Spinal cord (tissue), 10 donors: ENCODE measurements around the gene DNAH8. TPM values are rescaled to one million over a fixed set of nuclear protein-coding genes. Genes with fewer than 3 reads are reported as not detected.

ENCODE experiments used
- DNase-seq, 6 donors: peaks; one replicate each; pipeline versions ENCODE4 v3.0.0 to v3.0.0-alpha.2; 2013 to 2015; ENCODE audit warnings: low spot score in 6 of 6, low read depth in 4 of 6
- H3K27ac ChIP-seq: one replicate; pipeline ENCODE4 v1.5.1; 2013; ENCODE audit warnings: low read depth, low read length, control low read depth
- H3K27me3 ChIP-seq: one replicate; pipeline ENCODE4 v1.6.1; 2013; ENCODE audit warnings: low read length; ENCODE audit not compliant: control insufficient read depth, insufficient read depth
- H3K36me3 ChIP-seq: one replicate; pipeline ENCODE4 v1.6.1; 2013; ENCODE audit warnings: low read length; ENCODE audit not compliant: control insufficient read depth, insufficient read depth
- H3K4me1 ChIP-seq: one replicate; pipeline ENCODE4 v1.6.1; 2013; ENCODE audit warnings: low read length; ENCODE audit not compliant: control insufficient read depth, insufficient read depth
- H3K4me3 ChIP-seq: one replicate; pipeline ENCODE4 v1.5.1; 2013; ENCODE audit warnings: low read depth, low read length, control low read depth
- H3K9me3 ChIP-seq: one replicate; pipeline ENCODE4 v1.6.1; 2013; ENCODE audit warnings: low read length; ENCODE audit not compliant: control insufficient read depth, insufficient read depth
- WGBS: methylation state at CpG from one replicate; pipeline ENCODE4 v1.1.5; 2013; ENCODE audit warnings: missing lambda C conversion rate; ENCODE audit not compliant: insufficient coverage; 5-methylcytosine and 5-hydroxymethylcytosine counted together
- polyA plus RNA-seq, 2 donors: library from polyadenylated mRNA; unstranded; fragments of 120-200 nt; gene quantifications; one replicate each; pipeline ENCODE4 v1.2.1, GENCODE V29; 2013; ENCODE audit not compliant: insufficient read length in 2 of 2
- total RNA-seq, 2 donors: library from RNA; depleted of rRNA in 1 of 2; stranded (reverse); fragments of 120-200 nt in 1 of 2; fragments of >200 nt in 1 of 2; gene quantifications; one replicate each; pipeline versions ENCODE4 v1.2.3 to v1.2.4, GENCODE V29; 2013 to 2014
- donor health status: healthy.

DNAH8 gene
- total and polyA plus RNA-seq, 4 donors: 0.03 to 0.17 (median 0.08) TPM

DNA sequence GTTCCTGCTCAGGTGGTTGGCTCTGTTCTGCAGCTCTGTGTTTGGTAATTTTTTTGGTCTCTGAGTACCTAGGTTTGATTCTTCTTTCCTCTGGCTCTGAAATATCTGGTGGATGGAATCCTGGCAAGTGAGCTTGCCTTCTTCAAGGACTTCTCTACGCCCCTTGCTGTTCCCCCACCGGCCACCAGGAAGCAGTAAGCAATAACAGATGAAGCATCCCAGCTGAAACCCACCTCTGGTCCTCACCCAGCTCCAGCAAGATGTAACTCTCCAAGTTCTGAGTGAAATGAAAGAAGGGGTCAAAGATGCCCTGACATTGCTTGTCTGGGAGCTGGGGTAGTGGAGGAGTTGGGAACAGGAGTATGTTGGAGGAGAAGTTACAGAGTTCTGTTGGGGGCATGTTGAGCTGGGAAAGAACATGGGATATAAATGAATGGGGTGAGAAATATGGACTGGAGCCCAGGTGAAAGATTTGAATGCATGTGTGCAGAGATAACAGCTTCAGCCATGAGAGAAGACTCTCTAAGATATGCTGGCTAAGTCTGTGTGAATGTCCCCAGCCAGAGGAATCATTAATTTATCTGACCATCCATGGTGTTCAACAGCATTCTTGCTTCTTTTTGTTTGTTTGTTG is 282.1 kb downstream of the DNAH8 start:
- peak in 2 of 6 donors; percentile 29 to 69 for DNase-seq
- no peak overlapping the region for H3K27ac ChIP-seq
- H3K4me1 ChIP-seq: no peaks in the 10 kb centered on the region
- no peaks in the 10 kb centered on the region for H3K9me3 ChIP-seq
- no CpG with 5 or more reads among the region's 2 CpGs for WGBS
- no peaks in the 10 kb centered on the region for H3K36me3 ChIP-seq
- H3K4me3 ChIP-seq: no peak overlapping the region
- H3K27me3 ChIP-seq: no peaks in the 10 kb centered on the region

DNA sequence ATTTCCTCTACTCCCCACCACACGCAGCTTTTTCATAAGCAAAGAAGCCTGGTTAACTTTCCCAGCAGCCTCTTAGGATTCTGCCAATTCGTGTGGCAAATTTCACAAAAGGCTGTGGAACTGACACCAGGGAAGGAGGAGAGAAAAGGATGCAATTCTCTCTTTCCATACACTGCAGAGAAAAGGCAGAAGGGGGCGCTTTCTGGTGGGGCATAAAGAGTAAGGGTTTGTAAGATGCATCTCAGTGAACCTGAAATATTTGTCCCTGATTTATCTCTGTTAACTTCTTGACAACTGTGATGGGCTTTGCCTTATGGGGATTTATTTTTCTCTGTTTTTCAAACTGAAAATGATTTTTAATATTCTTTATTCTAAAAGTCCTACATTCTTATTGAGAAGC is 288.0 kb downstream of the DNAH8 start:
- Histone ChIP-seq H3K27ac (no peak overlapping the region), H3K4me3 (no peak overlapping the region), H3K9me3 (no peaks in the 10 kb centered on the region), H3K4me1 (no peaks in the 10 kb centered on the region), H3K27me3 (no peaks in the 10 kb centered on the region), H3K36me3 (no peaks in the 10 kb centered on the region)
- DNase-seq: no peak
- WGBS: no CpG with 5 or more reads among the region's 3 CpGs

DNA sequence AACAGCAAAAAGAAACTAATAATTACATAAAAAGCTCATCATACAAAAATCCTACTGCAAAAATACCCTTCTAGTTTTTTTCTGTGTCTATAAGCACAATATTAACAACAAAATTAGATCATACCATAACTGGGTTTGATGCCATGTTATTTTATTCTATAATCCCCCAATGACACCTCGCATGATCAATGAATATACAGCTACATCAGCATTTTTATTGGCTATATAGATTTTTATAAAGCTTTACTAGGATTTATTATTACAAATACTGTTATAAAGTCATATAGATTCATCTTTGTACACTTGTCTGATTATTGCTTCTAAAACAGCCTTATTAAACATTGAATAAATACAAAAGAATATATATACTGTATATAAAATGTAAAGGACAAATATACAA is 288.4 kb downstream of the DNAH8 start:
- Histone ChIP-seq H3K27ac (no peak overlapping the region), H3K9me3 (no peaks in the 10 kb centered on the region), H3K36me3 (no peaks in the 10 kb centered on the region), H3K27me3 (no peaks in the 10 kb centered on the region), H3K4me1 (no peaks in the 10 kb centered on the region), H3K4me3 (no peak overlapping the region)
- DNase-seq: no peak
- no CpG with 5 or more reads among the region's 1 CpG for WGBS

DNA sequence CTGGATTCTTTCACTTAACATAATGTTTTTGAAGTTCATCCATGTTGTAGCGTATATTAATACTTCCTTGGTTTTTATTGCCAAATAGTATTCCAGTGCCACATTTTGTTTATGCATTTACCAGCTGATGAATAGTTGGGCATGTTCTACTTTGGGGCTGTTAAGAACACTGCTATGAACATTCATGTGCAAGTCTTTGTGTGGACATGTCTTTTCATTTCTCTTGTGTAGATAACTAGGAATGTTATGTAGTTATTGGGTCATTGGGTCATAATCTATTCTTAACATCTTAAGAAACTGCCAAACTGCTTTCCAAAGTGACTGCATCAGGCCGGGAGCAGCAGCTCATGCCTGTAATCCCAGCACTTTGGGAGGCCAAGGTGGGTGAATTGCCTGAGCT is 289.7 kb downstream of the DNAH8 start:
- DNase-seq: no peak
- H3K36me3 ChIP-seq: no peaks in the 10 kb centered on the region
- H3K9me3 ChIP-seq: no peaks in the 10 kb centered on the region
- H3K4me1 ChIP-seq: no peaks in the 10 kb centered on the region
- H3K4me3 ChIP-seq: no peak overlapping the region
- no CpG with 5 or more reads among the region's 2 CpGs for WGBS
- no peaks in the 10 kb centered on the region for H3K27me3 ChIP-seq
- H3K27ac ChIP-seq: no peak overlapping the region

DNA sequence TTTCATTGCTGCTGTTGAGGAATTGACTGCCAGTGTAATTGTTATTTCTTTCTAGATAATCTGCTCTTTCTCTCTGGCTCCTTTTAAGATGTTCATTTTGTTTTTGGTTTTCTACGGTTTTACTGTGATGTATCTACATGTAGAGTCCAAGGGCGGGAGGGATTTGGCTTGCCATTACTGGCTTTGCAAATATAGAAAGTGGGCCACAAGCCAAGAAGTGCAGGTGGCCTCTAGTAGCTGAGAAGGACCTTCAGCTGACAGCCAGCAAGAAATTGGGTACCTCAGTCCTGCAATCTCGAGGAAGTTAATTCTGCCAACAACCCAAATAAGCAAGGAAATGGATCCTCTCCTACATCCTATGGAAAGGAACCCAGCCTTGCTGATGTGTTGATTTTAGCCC is 290.7 kb downstream of the DNAH8 start:
- H3K27me3 ChIP-seq: no peaks in the 10 kb centered on the region
- H3K27ac ChIP-seq: no peak overlapping the region
- no peaks in the 10 kb centered on the region for H3K36me3 ChIP-seq
- H3K9me3 ChIP-seq: no peaks in the 10 kb centered on the region
- H3K4me3 ChIP-seq: no peak overlapping the region
- H3K4me1 ChIP-seq: no peaks in the 10 kb centered on the region
- WGBS: 83% methylated on average over 3 of the region's 3 CpGs
- DNase-seq: no peak

DNA sequence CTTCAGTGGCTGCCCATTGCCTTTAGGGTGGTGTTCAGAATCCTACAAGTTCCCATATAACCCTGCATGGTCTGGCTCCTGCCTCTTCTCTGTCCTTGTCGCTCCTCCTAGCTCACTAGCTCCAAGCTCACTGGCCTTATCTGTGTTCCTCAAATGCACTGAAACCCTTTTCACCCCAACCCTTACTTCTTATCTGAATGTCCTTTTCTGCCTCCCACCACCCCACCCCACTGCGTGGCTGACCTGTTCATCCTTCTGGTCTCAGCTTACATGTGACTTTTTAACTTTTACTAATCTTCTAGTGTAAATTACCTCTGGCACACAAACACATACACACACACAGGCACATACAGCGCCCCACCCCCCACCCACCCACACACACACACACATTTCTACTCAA is 292.5 kb downstream of the DNAH8 start:
- WGBS: 81% methylated on average over 2 of the region's 3 CpGs
- DNase-seq: no peak
- Histone ChIP-seq H3K4me1 (no peaks in the 10 kb centered on the region), H3K27ac (no peak overlapping the region), H3K4me3 (no peak overlapping the region), H3K36me3 (no peaks in the 10 kb centered on the region), H3K27me3 (no peaks in the 10 kb centered on the region), H3K9me3 (no peaks in the 10 kb centered on the region)

DNA sequence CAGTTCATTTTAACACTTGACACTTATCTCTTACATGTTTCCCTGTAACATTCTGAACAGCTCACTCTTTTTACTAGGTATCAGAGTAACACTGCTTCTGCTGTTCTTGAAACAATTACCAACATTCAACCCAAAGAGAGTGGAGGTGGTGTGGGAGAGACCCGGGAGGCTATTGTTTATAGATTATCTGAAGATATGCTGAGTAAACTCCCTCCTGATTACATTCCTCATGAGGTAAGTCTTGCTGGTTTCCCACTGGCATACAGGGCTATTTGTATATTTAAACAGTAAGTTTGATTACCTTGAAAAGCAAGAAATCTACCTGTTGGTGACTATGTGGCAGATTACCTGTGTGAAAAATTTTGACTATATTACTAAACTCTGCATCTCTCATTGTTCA is 293.6 kb downstream of the DNAH8 start:
- Histone ChIP-seq H3K36me3 (no peaks in the 10 kb centered on the region), H3K4me1 (no peaks in the 10 kb centered on the region), H3K9me3 (no peaks in the 10 kb centered on the region), H3K4me3 (no peak overlapping the region), H3K27ac (no peak overlapping the region), H3K27me3 (no peaks in the 10 kb centered on the region)
- WGBS: no CpG with 5 or more reads among the region's 1 CpG
- DNase-seq: no peak

DNA sequence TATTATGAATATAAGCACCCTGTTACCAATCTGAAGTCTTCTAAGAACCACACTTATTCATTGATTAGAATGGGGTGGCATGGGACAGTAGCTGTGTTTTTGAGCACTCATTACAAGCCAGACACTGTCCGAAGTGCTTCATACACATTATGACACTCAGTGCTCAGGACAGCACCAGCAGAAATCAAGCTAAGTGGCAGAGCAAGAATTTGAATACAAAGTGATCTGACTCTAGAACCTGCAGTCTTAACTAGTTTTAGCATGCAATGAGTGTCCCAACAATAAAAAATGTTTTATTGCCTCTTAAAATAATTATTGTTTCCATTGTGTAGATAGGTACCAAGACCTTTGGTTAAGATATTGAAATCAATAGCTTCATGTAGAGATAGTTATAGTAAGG is 294.4 kb downstream of the DNAH8 start:
- Histone ChIP-seq H3K9me3 (no peaks in the 10 kb centered on the region), H3K27ac (no peak overlapping the region), H3K27me3 (no peaks in the 10 kb centered on the region), H3K36me3 (no peaks in the 10 kb centered on the region), H3K4me3 (no peak overlapping the region), H3K4me1 (no peaks in the 10 kb centered on the region)
- no peak for DNase-seq
- WGBS: no CpG with 5 or more reads among the region's 1 CpG

DNA sequence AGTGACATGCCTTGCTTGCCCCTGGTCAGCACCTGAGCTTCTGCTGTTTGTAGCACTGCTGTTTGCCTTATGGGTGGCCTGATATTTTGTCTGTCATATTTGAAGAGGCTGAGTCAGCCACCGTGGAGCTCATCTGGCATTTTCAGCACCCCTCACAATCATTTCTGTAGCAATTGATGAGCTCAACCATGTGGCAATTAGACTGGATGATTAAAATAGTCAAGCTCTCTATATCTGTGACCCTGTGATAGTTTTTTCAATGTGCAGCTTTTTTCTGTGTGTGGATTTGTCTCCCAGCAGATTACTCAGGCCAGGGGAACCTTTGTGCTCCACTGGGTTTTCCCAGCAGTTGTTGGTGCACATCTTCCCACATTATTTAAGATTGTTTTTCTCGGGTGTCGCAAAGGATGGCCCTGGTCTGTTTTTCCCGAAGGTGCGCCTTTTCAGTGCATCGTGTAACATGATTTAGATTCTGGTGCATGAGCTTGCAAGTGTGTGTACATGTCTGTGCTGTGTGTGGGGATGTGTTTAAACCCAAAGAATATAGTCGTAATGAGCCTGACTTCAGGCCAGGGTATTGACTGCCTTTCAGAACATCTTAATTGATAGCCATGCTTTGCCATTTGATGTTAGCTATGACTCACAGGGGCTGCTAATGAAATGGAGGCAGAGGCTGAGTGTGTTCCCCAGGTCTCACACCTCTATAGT is 301.9 kb downstream of the DNAH8 start:
- peak in 1 of 6 donors; percentile 31 for DNase-seq
- H3K4me1 ChIP-seq: no peaks in the 10 kb centered on the region
- 96% methylated on average over 4 of the region's 7 CpGs for WGBS

DNA sequence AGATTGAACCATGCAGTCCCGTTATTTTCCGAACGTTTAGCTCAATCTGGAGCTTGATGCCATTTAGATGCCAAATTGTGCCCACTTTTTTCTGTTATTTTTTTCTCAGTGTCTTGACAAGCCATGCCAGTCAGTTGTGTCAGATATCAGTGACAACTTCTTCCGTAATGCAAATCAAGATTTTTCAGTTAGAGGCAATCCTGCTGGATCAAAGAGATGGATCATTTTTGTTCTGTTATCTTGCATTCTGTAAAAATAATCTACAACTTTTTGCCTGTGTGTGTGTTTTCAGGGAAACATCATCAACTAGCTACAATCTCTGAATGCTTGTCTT is 302.4 kb downstream of the DNAH8 start:
- DNase-seq: no peak
- Histone ChIP-seq H3K27ac (no peak overlapping the region), H3K4me3 (no peak overlapping the region), H3K4me1 (no peaks in the 10 kb centered on the region), H3K27me3 (no peaks in the 10 kb centered on the region), H3K36me3 (no peaks in the 10 kb centered on the region), H3K9me3 (no peaks in the 10 kb centered on the region)
- 61% methylated on average over 3 of the region's 4 CpGs for WGBS

More for the DNA sequence above, 301.9 kb downstream of the DNAH8 start:
- Histone ChIP-seq H3K4me3 (no peak overlapping the region), H3K27me3 (no peaks in the 10 kb centered on the region), H3K36me3 (no peaks in the 10 kb centered on the region), H3K9me3 (no peaks in the 10 kb centered on the region), H3K27ac (no peak overlapping the region)
